ENCODE measurements around the gene HNRNPLL.
"Not testable (repeated sequence)": the region's sequence is repeated elsewhere in the genome, so short reads cannot be mapped to it uniquely, and the experiment has no call there.

HNRNPLL gene

GRCh38 chr2:38619458-38620164 lies 16.9 kb upstream of the HNRNPLL start:
- no peak for DNase-seq (ENCODE audit: low spot score)

- DNase-seq (ENCODE audit: low spot score), result no peak
Measured at GRCh38 chr2:38617301-38617700, 14.6 kb upstream of the HNRNPLL start.

GRCh38 chr2:38615237-38615636 lies 12.5 kb upstream of the HNRNPLL start:
- DNase-seq (ENCODE audit: low spot score), result peak; percentile 43

GRCh38 chr2:38613849-38614213 lies 11.1 kb upstream of the HNRNPLL start:
- DNase-seq (ENCODE audit: low spot score), result no peak

- DNase-seq (ENCODE audit: low spot score), result no peak
Measured at GRCh38 chr2:38613126-38613848, 10.6 kb upstream of the HNRNPLL start.

GRCh38 chr2:38610851-38611801 lies 8.4 kb upstream of the HNRNPLL start:
- DNase-seq (ENCODE audit: low spot score), result no peak

GRCh38 chr2:38609246-38609645 lies 6.5 kb upstream of the HNRNPLL start:
- DNase-seq (ENCODE audit: low spot score), result not testable (repeated sequence)

GRCh38 chr2:38608755-38609154 lies 6.0 kb upstream of the HNRNPLL start:
- DNase-seq (ENCODE audit: low spot score), result no peak

GRCh38 chr2:38605298-38605830 lies 2.6 kb upstream of the HNRNPLL start:
- no peak for DNase-seq (ENCODE audit: low spot score)

- DNase-seq (ENCODE audit: low spot score), result peak; percentile 65
Measured at GRCh38 chr2:38603402-38604290, 918 bp upstream of the HNRNPLL start.

- no peak for DNase-seq (ENCODE audit: low spot score)
Measured at GRCh38 chr2:38602136-38602731, 494 bp downstream of the HNRNPLL start.

- DNase-seq (ENCODE audit: low spot score), result no peak
Measured at GRCh38 chr2:38601463-38602135, 1.1 kb downstream of the HNRNPLL start.

GRCh38 chr2:38600921-38601455 lies 1.7 kb downstream of the HNRNPLL start:
- DNase-seq (ENCODE audit: low spot score), result no peak

GRCh38 chr2:38600242-38600891 lies 2.4 kb downstream of the HNRNPLL start:
- no peak for DNase-seq (ENCODE audit: low spot score)

- no peak for DNase-seq (ENCODE audit: low spot score)
Measured at GRCh38 chr2:38599706-38600105, 3.0 kb downstream of the HNRNPLL start.

- no peak for DNase-seq (ENCODE audit: low spot score)
Measured at GRCh38 chr2:38598991-38599295, 3.8 kb downstream of the HNRNPLL start.

- DNase-seq (ENCODE audit: low spot score), result no peak
Measured at GRCh38 chr2:38598200-38598990, 4.3 kb downstream of the HNRNPLL start.

GRCh38 chr2:38597115-38597514 lies 5.6 kb downstream of the HNRNPLL start:
- DNase-seq (ENCODE audit: low spot score), result no peak

GRCh38 chr2:38596229-38596628 lies 6.5 kb downstream of the HNRNPLL start:
- DNase-seq (ENCODE audit: low spot score), result no peak
